ENCODE measurements around the gene INSIG2. TPM values are rescaled to one million over a fixed set of nuclear protein-coding genes. Genes with fewer than 3 reads are reported as not detected.

Gene INSIG2
- polyA plus RNA-seq, 1 experiment: 7.5 TPM

- no peak for TF ChIP-seq CTCF (IDR thresholded peaks at IDR 0.05; ENCODE audit: insufficient read depth, low read depth, low read length)
Measured at GRCh38 chr2:118058951-118059350, 29.3 kb upstream of the INSIG2 start.

DNA sequence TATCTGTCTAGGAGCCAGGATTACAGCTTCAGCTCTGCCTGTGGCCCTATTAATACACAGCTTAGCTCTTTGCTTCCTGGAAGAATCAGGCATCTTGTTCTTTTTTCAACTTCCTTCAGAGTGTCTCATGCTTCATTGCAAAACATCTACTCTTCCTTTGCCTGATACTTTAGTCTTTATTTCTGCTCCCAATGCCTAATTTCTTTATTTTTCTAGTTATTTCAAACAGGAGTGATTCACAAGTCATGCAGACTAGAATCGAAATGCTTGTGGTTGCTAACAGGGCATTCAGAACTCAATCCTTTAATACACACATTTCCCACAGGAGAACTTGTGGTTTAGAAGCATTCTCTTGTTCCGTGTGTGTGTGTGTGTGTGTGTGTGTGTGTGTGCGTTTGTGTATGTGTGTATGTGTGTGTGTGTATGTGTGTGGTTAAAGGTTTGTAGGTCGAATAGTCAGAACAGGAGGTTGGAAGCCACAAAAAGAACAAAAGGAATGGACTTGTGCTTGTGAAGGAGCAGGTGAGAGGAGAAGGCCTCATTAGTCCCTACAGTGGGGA, 28.3 kb upstream of the INSIG2 start:
- no peaks in the 10 kb centered on the region; the same call in 1 of the 2 replicates for H3K27me3 ChIP-seq (ENCODE audit: control insufficient read depth, insufficient read depth, low read length)
- H3K36me3 ChIP-seq (ENCODE audit: control insufficient read depth, insufficient read depth, low read length): no peaks in the 10 kb centered on the region
- DNase-seq (ENCODE audit: low read depth): peak; percentile 87
- CTCF ChIA-PET: interaction anchor here (1.2 to 5.4 kb wide), 8 partner anchors 12 to 109 kb away, joined by 3 to 95 read pairs (median 7); no protein-coding TSS in a partner anchor
- no peak for TF ChIP-seq CTCF (IDR thresholded peaks at IDR 0.05; ENCODE audit: insufficient read depth, low read depth, low read length)
- POLR2A ChIA-PET: no interaction called here
- no peak overlapping the region for H3K4me3 ChIP-seq (ENCODE audit: low read depth, low read length)

More at GRCh38 chr2:118058951-118059350, 29.3 kb upstream of the INSIG2 start:
- H3K4me3 ChIP-seq (ENCODE audit: low read depth, low read length): no peak overlapping the region
- no peak for DNase-seq (ENCODE audit: low read depth)
- CTCF ChIA-PET: interaction anchor here (1.1 to 5.4 kb wide), 3 partner anchors 10 to 26 kb away, joined by 9 to 95 read pairs (median 11); no protein-coding TSS in a partner anchor
- POLR2A ChIA-PET: no interaction called here
- no peaks in the 10 kb centered on the region for H3K36me3 ChIP-seq (ENCODE audit: control insufficient read depth, insufficient read depth, low read length)
- no peaks in the 10 kb centered on the region; the same call in 1 of the 2 replicates for H3K27me3 ChIP-seq (ENCODE audit: control insufficient read depth, insufficient read depth, low read length)

DNA sequence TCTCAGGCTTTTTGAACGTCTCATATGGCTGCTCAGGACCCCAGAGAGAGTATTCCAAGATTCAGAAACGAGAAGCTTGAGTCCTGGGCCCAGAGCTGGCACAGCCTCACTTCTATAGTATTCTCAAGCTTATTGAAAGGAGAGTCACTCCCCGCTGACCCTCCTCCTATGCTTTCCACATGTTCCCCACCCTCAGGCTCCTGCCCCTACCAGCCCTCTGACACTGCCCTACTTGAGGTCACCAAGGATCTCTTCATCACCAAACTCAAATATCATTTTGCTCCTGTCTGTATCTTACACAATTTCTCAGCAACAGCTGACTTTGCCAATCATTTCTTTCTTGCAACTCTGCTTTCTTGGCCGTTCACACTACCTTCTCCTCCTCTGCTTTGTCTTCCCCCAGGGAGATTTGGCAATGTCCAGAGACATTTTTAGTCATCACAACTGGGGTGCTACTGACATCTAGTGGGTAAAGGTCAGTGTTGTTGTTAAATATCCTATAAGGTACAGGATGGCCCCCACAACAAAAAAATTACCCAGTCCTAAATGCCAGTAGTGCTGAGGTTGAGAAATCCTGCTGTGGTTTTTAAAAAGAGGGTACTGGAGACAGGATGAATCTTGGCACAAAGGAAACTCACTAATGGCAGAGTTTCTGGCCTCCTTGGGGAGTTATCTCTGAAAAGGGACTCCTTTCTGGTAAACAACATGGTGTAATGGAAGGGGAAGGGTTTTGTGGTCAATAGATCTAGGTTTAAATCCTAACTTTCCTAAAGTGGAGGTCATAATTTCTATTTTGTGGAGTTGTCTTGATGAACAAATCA, 26.9 kb upstream of the INSIG2 start:
- ChIA-PET POLR2A (no interaction called here), CTCF (interaction anchor here (0.6 to 5.4 kb wide), 15 partner anchors 11 to 115 kb away, joined by 3 to 95 read pairs (median 4); partner anchors contain the start of genes CCDC93 and INSIG2)
- H3K4me3 ChIP-seq (ENCODE audit: low read depth, low read length): no peak overlapping the region
- DNase-seq (ENCODE audit: low read depth): no peak
- H3K27me3 ChIP-seq (ENCODE audit: control insufficient read depth, insufficient read depth, low read length): no peaks in the 10 kb centered on the region
- no peaks in the 10 kb centered on the region for H3K36me3 ChIP-seq (ENCODE audit: control insufficient read depth, insufficient read depth, low read length)
- TF ChIP-seq CTCF (IDR thresholded peaks at IDR 0.05; ENCODE audit: insufficient read depth, low read depth, low read length): peak; percentile 55

DNA sequence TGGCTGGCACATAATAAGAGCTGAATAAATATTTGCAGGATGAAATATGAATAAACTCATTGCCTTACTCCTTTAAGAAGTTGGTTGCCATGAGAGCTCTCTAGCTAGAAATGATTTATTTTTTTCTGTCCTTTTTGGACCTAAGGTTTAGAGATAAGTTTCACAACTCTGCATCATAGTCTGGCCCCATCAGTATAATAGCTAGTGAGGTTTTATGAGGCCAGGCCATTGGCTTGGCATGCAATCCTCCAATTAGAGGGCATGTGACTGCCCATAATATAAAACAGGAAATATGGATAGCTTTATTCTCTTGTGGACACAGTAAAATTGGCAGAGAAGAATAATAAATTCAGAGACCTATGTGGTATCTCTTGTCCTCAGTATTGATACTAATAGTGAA, 26.2 kb upstream of the INSIG2 start:
- CTCF ChIA-PET: interaction anchor here (0.6 to 5.4 kb wide), 10 partner anchors 14 to 114 kb away, joined by 3 to 95 read pairs (median 4); partner anchors contain the start of genes CCDC93 and INSIG2
- POLR2A ChIA-PET: no interaction called here
- TF ChIP-seq CTCF (IDR thresholded peaks at IDR 0.05; ENCODE audit: insufficient read depth, low read depth, low read length): no peak
- no peak for DNase-seq (ENCODE audit: low read depth)
- no peaks in the 10 kb centered on the region for H3K27me3 ChIP-seq (ENCODE audit: control insufficient read depth, insufficient read depth, low read length)
- no peak overlapping the region for H3K4me3 ChIP-seq (ENCODE audit: low read depth, low read length)
- H3K36me3 ChIP-seq (ENCODE audit: control insufficient read depth, insufficient read depth, low read length): no peaks in the 10 kb centered on the region

DNA sequence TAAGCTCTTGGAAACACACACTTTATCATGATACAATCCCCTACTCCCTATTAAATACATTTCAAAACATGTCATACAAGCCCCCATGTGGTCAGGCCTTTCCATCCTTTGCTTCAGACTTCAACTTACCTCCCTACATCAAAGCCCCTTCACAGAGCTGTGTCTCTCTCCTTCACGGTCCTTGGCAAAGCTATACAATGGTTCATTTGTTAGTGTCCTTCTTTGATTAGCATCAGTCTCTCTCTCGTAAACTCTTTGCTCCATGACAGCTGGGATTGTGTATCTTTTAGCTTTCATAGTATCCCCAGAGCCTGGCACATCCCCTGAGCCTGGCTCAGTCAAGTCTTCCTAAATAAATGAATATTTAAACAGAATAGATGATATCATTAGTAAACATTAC, 25.6 kb upstream of the INSIG2 start:
- H3K4me3 ChIP-seq (ENCODE audit: low read depth, low read length): no peak overlapping the region
- no peak for DNase-seq (ENCODE audit: low read depth)
- ChIA-PET CTCF (interaction anchor here (0.8 to 5.4 kb wide), 8 partner anchors 14 to 114 kb away, joined by 3 to 95 read pairs (median 4); partner anchors contain the start of genes CCDC93 and INSIG2), POLR2A (no interaction called here)
- no peaks in the 10 kb centered on the region for H3K27me3 ChIP-seq (ENCODE audit: control insufficient read depth, insufficient read depth, low read length)
- H3K36me3 ChIP-seq (ENCODE audit: control insufficient read depth, insufficient read depth, low read length): no peaks in the 10 kb centered on the region
- TF ChIP-seq CTCF (IDR thresholded peaks at IDR 0.05; ENCODE audit: insufficient read depth, low read depth, low read length): no peak

Measured in BJ (cell line).